HUES64 (cell line): ENCODE data around the gene SLC27A5.
"Not testable (repeated sequence)": the region's sequence is repeated elsewhere in the genome, so short reads cannot be mapped to it uniquely, and the experiment has no call there.

Source experiments
- H3K27ac ChIP-seq: 2 replicates; pipeline ENCODE4 v1.7.0; 2013; ENCODE audit warnings: low read depth, low read length, inconsistent platforms
- H3K27me3 ChIP-seq: 2 replicates; pipeline ENCODE4 v1.6.1; 2013; ENCODE audit warnings: mild to moderate bottlenecking, low read length; ENCODE audit not compliant: insufficient read depth
- H3K36me3 ChIP-seq: 2 replicates; pipeline ENCODE4 v1.6.1; 2013; ENCODE audit warnings: mild to moderate bottlenecking, low read length; ENCODE audit not compliant: insufficient read depth
- H3K4me1 ChIP-seq: 2 replicates; pipeline ENCODE4 v1.6.1; 2013; ENCODE audit warnings: mild to moderate bottlenecking, low read length, moderate library complexity; ENCODE audit not compliant: insufficient read depth
- H3K4me3 ChIP-seq: 2 replicates; pipeline ENCODE4 v1.5.1; 2013; ENCODE audit warnings: mild to moderate bottlenecking, low read length, moderate library complexity
- H3K9ac ChIP-seq: 2 replicates; pipeline ENCODE4 v1.6.1; 2013; ENCODE audit warnings: mild to moderate bottlenecking, low read depth, low read length
- H3K9me3 ChIP-seq: 2 replicates; pipeline ENCODE4 v1.6.1; 2013; ENCODE audit warnings: low read depth, low read length; ENCODE audit not compliant: insufficient read depth
- WGBS: fragments of 150-250, 120-280 bp; methylation state at CpG from one replicate; pipeline ENCODE4 v1.1.7; 2013; ENCODE audit warnings: missing lambda C conversion rate; 5-methylcytosine and 5-hydroxymethylcytosine counted together

SLC27A5 gene

DNA sequence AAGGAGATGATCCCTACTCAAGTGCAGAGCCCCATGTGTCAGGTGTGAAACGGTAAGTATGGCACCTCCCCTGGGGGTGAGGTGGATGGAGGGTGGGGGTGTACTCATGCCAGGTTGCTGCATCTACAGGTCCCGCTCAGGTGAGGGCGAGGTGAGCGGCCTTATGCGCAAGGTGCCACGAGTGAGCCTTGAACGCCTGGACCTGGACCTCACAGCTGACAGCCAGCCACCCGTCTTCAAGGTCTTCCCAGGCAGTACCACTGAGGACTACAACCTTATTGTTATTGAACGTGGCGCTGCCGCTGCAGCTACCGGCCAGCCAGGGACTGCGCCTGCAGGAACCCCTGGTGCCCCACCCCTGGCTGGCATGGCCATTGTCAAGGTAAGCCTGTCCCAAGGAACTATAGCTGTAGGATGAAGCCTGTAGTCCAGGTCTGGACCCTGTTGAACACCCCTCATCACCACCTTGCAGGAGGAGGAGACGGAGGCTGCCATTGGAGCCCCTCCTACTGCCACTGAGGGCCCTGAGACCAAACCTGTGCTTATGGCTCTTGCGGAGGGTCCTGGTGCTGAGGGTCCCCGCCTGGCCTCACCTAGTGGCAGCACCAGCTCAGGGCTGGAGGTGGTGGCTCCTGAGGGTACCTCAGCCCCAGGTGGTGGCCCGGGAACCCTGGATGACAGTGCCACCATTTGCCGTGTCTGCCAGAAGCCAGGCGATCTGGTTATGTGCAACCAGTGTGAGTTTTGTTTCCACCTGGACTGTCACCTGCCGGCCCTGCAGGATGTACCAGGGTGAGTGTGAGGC is 37.3 kb upstream of the SLC27A5 start:
- no peak overlapping the region for H3K4me3 ChIP-seq
- H3K36me3 ChIP-seq = peaks cover 74% of the 10 kb centered on the region
- H3K27ac ChIP-seq = no peak overlapping the region
- H3K4me1 ChIP-seq = peaks cover 7% of the 10 kb centered on the region; the same call in 1 of the 2 replicates
- no peak overlapping the region for H3K9ac ChIP-seq
- 97% methylated on average over 20 of the region's 20 CpGs for WGBS
- no peaks in the 10 kb centered on the region for H3K27me3 ChIP-seq
- H3K9me3 ChIP-seq = no peaks in the 10 kb centered on the region

DNA sequence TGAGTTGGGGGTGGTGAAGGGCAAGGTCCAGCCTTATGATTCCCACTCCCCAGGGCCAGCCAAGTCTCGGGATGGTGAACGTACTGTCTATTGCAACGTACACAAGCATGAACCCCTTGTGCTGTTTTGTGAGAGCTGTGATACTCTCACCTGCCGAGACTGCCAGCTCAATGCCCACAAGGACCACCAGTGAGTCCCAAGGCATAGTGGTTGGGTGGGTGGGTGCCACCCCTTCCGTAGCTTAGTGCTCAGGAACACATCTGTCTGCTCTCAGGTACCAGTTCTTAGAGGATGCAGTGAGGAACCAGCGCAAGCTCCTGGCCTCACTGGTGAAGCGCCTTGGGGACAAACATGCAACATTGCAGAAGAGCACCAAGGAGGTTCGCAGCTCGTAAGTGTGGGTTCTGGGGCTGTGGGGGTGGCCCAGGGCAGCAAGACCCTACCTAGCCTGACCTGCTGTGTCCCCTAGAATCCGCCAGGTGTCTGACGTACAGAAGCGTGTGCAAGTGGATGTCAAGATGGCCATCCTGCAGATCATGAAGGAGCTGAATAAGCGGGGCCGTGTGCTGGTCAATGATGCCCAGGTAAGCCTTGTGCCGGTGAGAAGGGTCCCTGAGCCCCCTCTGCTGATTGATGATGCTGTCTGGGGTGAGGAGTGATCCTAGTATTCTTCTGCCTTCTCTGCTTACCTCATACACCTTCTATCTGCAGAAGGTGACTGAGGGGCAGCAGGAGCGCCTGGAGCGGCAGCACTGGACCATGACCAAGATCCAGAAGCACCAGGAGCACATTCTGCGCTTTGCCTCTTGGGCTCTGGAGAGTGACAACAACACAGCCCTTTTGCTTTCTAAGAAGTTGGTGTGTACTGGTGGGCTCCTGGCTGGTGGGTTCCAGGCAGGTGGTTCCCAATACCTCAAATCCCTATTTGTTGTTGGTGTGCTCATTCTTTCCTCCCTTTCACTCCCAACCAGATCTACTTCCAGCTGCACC is 35.8 kb upstream of the SLC27A5 start:
- Histone ChIP-seq H3K4me1 (peaks cover 7% of the 10 kb centered on the region; the same call in 1 of the 2 replicates), H3K36me3 (peaks cover 71% of the 10 kb centered on the region), H3K9ac (no peak overlapping the region), H3K9me3 (no peaks in the 10 kb centered on the region), H3K27me3 (peaks cover 2% of the 10 kb centered on the region), H3K4me3 (no peak overlapping the region), H3K27ac (no peak overlapping the region)
- 96% methylated on average over 18 of the region's 18 CpGs for WGBS

DNA sequence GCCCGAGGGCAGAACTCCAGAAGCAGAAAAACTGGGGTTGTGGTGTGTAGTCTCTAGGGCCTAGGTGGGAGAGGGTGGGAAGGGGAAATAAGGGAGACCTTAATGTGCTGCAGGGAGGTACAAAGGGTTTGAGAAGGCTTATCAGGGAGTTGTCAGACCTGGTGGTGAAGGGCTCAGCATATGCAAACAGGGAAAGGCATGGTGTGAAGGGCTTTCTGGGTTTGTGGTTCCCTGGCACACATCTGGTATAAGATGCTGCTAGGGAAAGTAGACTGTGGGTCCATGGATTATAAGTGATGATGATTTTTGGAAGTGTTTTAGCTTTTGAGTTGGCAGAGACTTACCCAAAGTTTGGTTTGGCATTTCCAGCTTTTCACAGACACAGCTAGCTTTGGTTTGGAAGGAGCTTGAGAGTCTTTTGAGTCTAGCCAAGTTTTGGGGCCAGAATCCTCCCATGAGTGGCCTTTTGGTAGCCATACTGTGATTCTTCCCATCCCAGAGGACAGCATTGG is 34.3 kb upstream of the SLC27A5 start:
- peaks cover 13% of the 10 kb centered on the region for H3K27me3 ChIP-seq
- H3K36me3 ChIP-seq = peaks cover 57% of the 10 kb centered on the region
- WGBS = 34% methylated on average over 1 of the region's 1 CpG
- no peak overlapping the region for H3K27ac ChIP-seq
- H3K9ac ChIP-seq = peak overlapping the region; percentile 98
- H3K4me3 ChIP-seq = peak overlapping the region; percentile 100
- H3K9me3 ChIP-seq = no peaks in the 10 kb centered on the region
- peaks cover 7% of the 10 kb centered on the region; the same call in 1 of the 2 replicates for H3K4me1 ChIP-seq

DNA sequence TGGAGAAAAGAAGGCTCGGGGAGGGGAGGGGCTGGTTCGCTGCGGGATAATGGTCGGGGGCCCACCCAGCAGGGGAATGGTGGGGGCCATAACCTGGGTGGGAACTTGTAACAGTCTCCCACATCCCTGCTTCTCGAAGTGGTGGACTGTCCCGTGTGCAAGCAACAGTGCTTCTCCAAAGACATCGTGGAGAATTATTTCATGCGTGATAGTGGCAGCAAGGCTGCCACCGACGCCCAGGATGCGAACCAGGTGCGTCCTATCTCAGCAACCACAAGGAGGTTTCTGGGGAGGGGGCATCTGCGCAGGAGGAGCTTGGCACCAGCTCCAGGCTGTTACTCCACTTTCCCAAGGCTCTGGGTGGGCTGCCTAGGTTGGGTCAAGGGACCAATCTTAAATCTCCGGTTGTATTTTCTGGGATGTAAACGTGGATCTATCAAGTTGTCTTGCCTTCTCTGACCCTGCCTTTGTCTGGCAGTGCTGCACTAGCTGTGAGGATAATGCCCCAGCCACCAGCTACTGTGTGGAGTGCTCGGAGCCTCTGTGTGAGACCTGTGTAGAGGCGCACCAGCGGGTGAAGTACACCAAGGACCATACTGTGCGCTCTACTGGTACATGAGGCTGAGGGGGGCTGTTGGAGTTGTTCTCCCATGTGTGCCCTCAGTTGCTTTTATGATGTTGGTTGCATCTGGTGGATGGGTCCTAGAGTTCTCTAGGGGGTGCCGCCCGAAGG is 33.7 kb upstream of the SLC27A5 start:
- Histone ChIP-seq H3K9me3 (no peaks in the 10 kb centered on the region), H3K4me1 (peaks cover 7% of the 10 kb centered on the region; the same call in 1 of the 2 replicates), H3K36me3 (peaks cover 51% of the 10 kb centered on the region), H3K4me3 (peak overlapping the region; percentile 100), H3K27ac (peak overlapping the region; percentile 77; the same call in 1 of the 2 replicates), H3K9ac (peak overlapping the region; percentile 98), H3K27me3 (peaks cover 15% of the 10 kb centered on the region)
- WGBS = 10% methylated on average over 21 of the region's 21 CpGs

DNA sequence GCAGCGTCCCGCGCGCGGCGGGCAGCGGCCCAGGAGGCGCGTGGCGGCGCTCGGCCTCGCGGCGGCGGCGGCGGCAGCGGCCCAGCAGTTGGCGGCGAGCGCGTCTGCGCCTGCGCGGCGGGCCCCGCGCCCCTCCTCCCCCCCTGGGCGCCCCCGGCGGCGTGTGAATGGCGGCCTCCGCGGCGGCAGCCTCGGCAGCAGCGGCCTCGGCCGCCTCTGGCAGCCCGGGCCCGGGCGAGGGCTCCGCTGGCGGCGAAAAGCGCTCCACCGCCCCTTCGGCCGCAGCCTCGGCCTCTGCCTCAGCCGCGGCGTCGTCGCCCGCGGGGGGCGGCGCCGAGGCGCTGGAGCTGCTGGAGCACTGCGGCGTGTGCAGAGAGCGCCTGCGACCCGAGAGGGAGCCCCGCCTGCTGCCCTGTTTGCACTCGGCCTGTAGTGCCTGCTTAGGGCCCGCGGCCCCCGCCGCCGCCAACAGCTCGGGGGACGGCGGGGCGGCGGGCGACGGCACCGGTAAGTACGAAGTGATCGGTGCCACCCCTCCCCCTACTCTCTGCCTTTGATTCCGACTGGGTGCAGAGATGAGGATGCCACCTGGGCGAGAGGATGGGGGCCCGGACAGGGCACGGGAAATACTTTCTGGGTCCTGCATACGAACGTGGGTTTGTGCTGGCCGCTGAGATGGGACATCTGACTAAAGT is 32.9 kb upstream of the SLC27A5 start:
- H3K9ac ChIP-seq = peak overlapping the region; percentile 98
- H3K27ac ChIP-seq = peak overlapping the region; percentile 97
- H3K9me3 ChIP-seq = no peaks in the 10 kb centered on the region
- peaks cover 7% of the 10 kb centered on the region; the same call in 1 of the 2 replicates for H3K4me1 ChIP-seq
- under 1% methylated on average over 92 of the region's 92 CpGs for WGBS
- H3K27me3 ChIP-seq = peaks cover 18% of the 10 kb centered on the region
- peak overlapping the region; percentile 100 for H3K4me3 ChIP-seq
- peaks cover 44% of the 10 kb centered on the region for H3K36me3 ChIP-seq

DNA sequence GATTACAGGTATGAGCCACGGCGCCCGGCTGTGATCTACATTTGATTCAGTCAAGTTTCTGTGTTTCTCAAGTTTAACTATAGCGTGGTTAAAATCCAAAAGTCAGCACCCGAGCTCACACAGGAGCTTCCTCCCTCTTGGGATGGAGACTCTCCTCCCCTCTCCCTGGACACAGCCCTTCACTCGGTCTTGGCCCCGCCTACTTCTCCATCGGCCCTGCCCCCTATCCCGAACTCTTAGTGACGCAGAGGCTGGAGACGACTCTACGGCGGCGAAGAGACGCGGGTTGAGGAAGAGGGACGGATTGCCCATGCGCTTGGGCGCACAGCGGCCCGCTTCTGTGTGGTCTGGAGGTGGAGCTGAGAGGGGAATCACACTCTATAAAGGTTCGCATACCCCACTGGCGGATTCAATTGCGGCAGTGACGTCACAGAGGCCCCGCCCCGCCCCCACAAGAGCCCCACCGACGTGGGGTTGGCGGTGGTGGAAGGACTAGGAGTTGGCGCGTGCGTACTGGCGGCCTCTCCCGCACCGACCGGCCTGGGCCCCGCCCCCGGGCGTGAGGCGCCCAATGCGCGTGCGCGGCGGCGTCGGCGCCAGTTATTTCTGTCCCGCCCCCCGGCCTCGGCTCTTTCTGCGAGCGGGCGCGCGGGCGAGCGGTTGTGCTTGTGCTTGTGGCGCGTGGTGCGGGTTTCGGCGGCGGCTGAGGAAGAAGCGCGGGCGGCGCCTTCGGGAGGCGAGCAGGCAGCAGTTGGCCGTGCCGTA is 32.2 kb upstream of the SLC27A5 start, which contains the start of gene TRIM28:
Gene TRIM28, plus strand, starts transcription at position 239 of the 765 bp plus-strand sequence. CDS start 694 bp downstream, outside the sequence.
- H3K36me3 ChIP-seq = peaks cover 36% of the 10 kb centered on the region
- H3K27ac ChIP-seq = peak within 1 kb of the TSS; percentile 97
- under 1% methylated on average over 73 of the region's 73 CpGs for WGBS
- peak within 1 kb of the TSS; percentile 98 for H3K9ac ChIP-seq
- peaks cover 7% of the 10 kb centered on the region; the same call in 1 of the 2 replicates for H3K4me1 ChIP-seq
- peaks cover 25% of the 10 kb centered on the region for H3K27me3 ChIP-seq
- H3K4me3 ChIP-seq = peak within 1 kb of the TSS; percentile 100
- no peaks in the 10 kb centered on the region for H3K9me3 ChIP-seq

DNA sequence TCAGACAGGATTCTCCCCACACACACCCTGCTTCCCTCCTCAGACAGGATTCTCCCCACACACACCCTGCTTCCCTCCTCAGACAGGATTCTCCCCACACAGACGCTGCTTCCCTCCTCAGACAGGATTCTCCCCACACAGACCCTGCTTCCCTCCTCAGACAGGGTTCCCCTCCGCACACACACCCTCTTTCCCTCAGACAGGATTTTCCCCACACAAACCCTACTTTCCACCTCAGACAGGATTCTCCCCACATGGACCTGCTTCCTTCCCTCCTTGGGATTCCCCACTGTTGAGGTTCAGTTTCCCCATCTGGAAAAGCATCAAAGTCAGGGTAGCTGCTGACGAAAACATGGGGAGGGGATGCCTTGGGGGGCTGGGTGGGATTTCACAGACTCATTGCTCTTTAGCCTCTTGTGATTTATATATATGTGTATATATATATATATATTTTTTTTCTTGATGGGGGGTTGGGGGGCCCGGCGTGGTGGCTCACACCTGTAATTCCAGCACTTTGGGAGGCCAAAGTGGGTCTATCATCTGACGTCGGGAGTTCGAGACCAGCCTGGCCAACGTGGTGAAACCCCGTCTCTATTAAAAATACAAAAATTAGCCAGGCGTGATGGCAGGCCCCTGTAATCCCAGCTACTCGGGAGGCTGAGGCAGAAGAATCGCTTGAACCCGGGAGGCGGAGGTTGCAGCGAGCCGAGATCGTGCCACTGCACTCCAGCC is 31.0 kb upstream of the SLC27A5 start:
- not testable (repeated sequence) for H3K27ac ChIP-seq, H3K4me1 ChIP-seq, H3K9me3 ChIP-seq, H3K9ac ChIP-seq
- Histone ChIP-seq H3K36me3 (peaks cover 24% of the 10 kb centered on the region), H3K4me3 (peak overlapping the region; percentile 100; the same call in 1 of the 2 replicates), H3K27me3 (peaks cover 25% of the 10 kb centered on the region)
- WGBS = 84% methylated on average over 18 of the region's 18 CpGs

DNA sequence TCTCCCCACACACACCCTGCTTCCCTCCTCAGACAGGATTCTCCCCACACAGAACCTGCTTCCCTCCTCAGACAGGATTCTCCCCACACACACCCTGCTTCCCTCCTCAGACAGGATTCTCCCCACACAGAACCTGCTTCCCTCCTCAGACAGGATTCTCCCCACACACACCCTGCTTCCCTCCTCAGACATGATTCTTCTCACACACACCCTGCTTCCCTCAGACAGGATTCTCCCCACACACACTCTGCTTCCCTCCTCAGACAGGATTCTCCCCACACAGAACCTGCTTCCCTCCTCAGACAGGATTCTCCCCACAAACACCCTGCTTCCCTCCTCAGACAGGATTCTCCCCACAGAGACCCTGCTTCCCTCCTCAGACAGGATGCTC is 27.4 kb upstream of the SLC27A5 start:
- H3K9me3 ChIP-seq, H3K27ac ChIP-seq, H3K36me3 ChIP-seq, H3K4me1 ChIP-seq: not testable (repeated sequence)
- Histone ChIP-seq H3K27me3 (peaks cover 25% of the 10 kb centered on the region), H3K4me3 (peak overlapping the region; percentile 46; the same call in 1 of the 2 replicates), H3K9ac (peak overlapping the region; percentile 82; the same call in 1 of the 2 replicates)
